ENCODE results near the gene AGT. TPM values are rescaled to one million over a fixed set of nuclear protein-coding genes. Genes with fewer than 3 reads are reported as not detected.

Gene AGT
- total RNA-seq, 3 donors from 2014 or later: 0.59 to 9.1 (median 8.2) TPM

- Histone ChIP-seq H3K4me3 (no peak overlapping the region), H3K4me1 (no peaks in the 10 kb centered on the region), H3K27ac (no peak overlapping the region), H3K9me3 (no peaks in the 10 kb centered on the region), H3K36me3 (no peaks in the 10 kb centered on the region), H3K27me3 (no peaks in the 10 kb centered on the region)
- intact Hi-C loops (cut with DNase I; ENCODE audit: low total_unique reads): no loop called here
- TF ChIP-seq POLR2AphosphoS5 (IDR thresholded peaks at IDR 0.05): no peak
- no peak for TF ChIP-seq POLR2A (IDR thresholded peaks at IDR 0.05)
- TF ChIP-seq, protein P1, sequence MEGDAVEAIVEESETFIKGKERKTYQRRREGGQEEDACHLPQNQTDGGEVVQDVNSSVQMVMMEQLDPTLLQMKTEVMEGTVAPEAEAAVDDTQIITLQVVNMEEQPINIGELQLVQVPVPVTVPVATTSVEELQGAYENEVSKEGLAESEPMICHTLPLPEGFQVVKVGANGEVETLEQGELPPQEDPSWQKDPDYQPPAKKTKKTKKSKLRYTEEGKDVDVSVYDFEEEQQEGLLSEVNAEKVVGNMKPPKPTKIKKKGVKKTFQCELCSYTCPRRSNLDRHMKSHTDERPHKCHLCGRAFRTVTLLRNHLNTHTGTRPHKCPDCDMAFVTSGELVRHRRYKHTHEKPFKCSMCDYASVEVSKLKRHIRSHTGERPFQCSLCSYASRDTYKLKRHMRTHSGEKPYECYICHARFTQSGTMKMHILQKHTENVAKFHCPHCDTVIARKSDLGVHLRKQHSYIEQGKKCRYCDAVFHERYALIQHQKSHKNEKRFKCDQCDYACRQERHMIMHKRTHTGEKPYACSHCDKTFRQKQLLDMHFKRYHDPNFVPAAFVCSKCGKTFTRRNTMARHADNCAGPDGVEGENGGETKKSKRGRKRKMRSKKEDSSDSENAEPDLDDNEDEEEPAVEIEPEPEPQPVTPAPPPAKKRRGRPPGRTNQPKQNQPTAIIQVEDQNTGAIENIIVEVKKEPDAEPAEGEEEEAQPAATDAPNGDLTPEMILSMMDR (IDR thresholded peaks at IDR 0.05): no peak
- DNase-seq (ENCODE audit: low spot score in 2 of 2): no peak
These were observed 20.7 kb downstream of the AGT start for GRCh38 chr1:230693221-230693620.

GRCh38 chr1:230691615-230692014 is 22.3 kb downstream of the AGT start:
- no peak for DNase-seq (ENCODE audit: low spot score in 2 of 2)
- Histone ChIP-seq H3K27ac (no peak overlapping the region), H3K4me1 (no peaks in the 10 kb centered on the region), H3K9me3 (no peaks in the 10 kb centered on the region), H3K27me3 (no peaks in the 10 kb centered on the region), H3K36me3 (peaks cover 9% of the 10 kb centered on the region), H3K4me3 (no peak overlapping the region)
- TF ChIP-seq POLR2AphosphoS5 (IDR thresholded peaks at IDR 0.05) (no peak), POLR2A (IDR thresholded peaks at IDR 0.05) (no peak)
- TF ChIP-seq, protein P1 (IDR thresholded peaks at IDR 0.05): no peak
- intact Hi-C loops (cut with DNase I; ENCODE audit: low total_unique reads): no loop called here

DNA sequence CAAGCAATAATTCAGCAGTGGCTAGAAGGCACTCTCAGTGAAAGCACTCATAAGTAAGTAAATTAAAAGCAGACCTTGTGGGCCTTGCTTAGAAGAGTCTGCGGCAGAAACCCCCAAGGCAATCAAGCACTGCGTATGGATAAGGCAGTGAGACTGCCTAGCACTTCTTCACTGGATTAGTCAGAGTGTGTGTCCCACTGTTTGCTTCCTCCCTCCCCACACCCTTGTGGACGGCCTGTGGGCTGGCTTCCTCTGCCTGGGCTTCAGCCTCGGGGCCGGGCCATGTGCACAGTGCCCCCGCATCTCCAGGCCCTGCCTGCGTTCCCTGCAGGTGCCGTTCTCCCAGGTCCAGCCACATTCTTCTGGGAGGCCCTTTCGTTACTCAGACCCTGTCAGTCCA is 23.8 kb downstream of the AGT start:
- no peaks in the 10 kb centered on the region for H3K27me3 ChIP-seq
- H3K4me3 ChIP-seq: no peak overlapping the region
- DNase-seq (ENCODE audit: low spot score in 2 of 2): no peak
- TF ChIP-seq, protein P1 (IDR thresholded peaks at IDR 0.05): no peak
- no peak for TF ChIP-seq POLR2AphosphoS5 (IDR thresholded peaks at IDR 0.05)
- H3K4me1 ChIP-seq: no peaks in the 10 kb centered on the region
- intact Hi-C loops (cut with DNase I; ENCODE audit: low total_unique reads): no loop called here
- peaks cover 9% of the 10 kb centered on the region for H3K36me3 ChIP-seq
- no peaks in the 10 kb centered on the region for H3K9me3 ChIP-seq
- H3K27ac ChIP-seq: no peak overlapping the region

- no peak for DNase-seq (ENCODE audit: low spot score in 2 of 2)
- TF ChIP-seq, protein P1 (IDR thresholded peaks at IDR 0.05): no peak
- no peak for TF ChIP-seq POLR2AphosphoS5 (IDR thresholded peaks at IDR 0.05)
- no peak for TF ChIP-seq POLR2A (IDR thresholded peaks at IDR 0.05)
- Histone ChIP-seq H3K27me3 (no peaks in the 10 kb centered on the region), H3K36me3 (peaks cover 14% of the 10 kb centered on the region), H3K27ac (no peak overlapping the region), H3K4me1 (no peaks in the 10 kb centered on the region), H3K4me3 (no peak overlapping the region), H3K9me3 (no peaks in the 10 kb centered on the region)
- intact Hi-C loops (cut with DNase I; ENCODE audit: low total_unique reads): no loop called here
These were observed 27.2 kb downstream of the AGT start for GRCh38 chr1:230686747-230687146.

GRCh38 chr1:230684998-230685397 is 28.9 kb downstream of the AGT start:
- Histone ChIP-seq H3K36me3 (peaks cover 14% of the 10 kb centered on the region), H3K27me3 (no peaks in the 10 kb centered on the region), H3K4me1 (no peaks in the 10 kb centered on the region), H3K9me3 (no peaks in the 10 kb centered on the region), H3K27ac (no peak overlapping the region), H3K4me3 (no peak overlapping the region)
- no peak for DNase-seq (ENCODE audit: low spot score in 2 of 2)
- intact Hi-C loops (cut with DNase I; ENCODE audit: low total_unique reads): no loop called here
- no peak for TF ChIP-seq POLR2AphosphoS5 (IDR thresholded peaks at IDR 0.05)

GRCh38 chr1:230684146-230684545 is 29.8 kb downstream of the AGT start:
- no peak for TF ChIP-seq POLR2AphosphoS5 (IDR thresholded peaks at IDR 0.05)
- no peak for TF ChIP-seq POLR2A (IDR thresholded peaks at IDR 0.05)
- TF ChIP-seq, protein P1 (IDR thresholded peaks at IDR 0.05): no peak
- peaks cover 14% of the 10 kb centered on the region for H3K36me3 ChIP-seq
- DNase-seq (ENCODE audit: low spot score in 2 of 2): no peak
- no peaks in the 10 kb centered on the region for H3K4me1 ChIP-seq
- intact Hi-C loops (cut with DNase I; ENCODE audit: low total_unique reads): no loop called here
- no peak overlapping the region for H3K27ac ChIP-seq
- no peaks in the 10 kb centered on the region for H3K27me3 ChIP-seq
- H3K4me3 ChIP-seq: no peak overlapping the region
- H3K9me3 ChIP-seq: no peaks in the 10 kb centered on the region
